ENCODE data around the gene ZNF275.

The ZNF275 gene

GRCh38 chrX:153366878-153367538, 33.1 kb downstream of the ZNF275 start:
- DNase-seq (ENCODE audit: low read depth), result no peak
- no peak for TF ChIP-seq CTCF (IDR thresholded peaks at IDR 0.05; ENCODE audit: control insufficient read depth, insufficient read depth, low read depth, low read length, missing control alignments)
- H3K4me3 ChIP-seq (ENCODE audit: control insufficient read depth, low read depth, low read length), result no peak overlapping the region

GRCh38 chrX:153370293-153371055, 36.5 kb downstream of the ZNF275 start:
- no peak for TF ChIP-seq CTCF (IDR thresholded peaks at IDR 0.05; ENCODE audit: control insufficient read depth, insufficient read depth, low read depth, low read length, missing control alignments)
- no peak overlapping the region for H3K4me3 ChIP-seq (ENCODE audit: control insufficient read depth, low read depth, low read length)
- no peak for DNase-seq (ENCODE audit: low read depth)

- no peak for DNase-seq (ENCODE audit: low read depth)
- TF ChIP-seq CTCF (IDR thresholded peaks at IDR 0.05; ENCODE audit: control insufficient read depth, insufficient read depth, low read depth, low read length, missing control alignments), result no peak
- no peak overlapping the region for H3K4me3 ChIP-seq (ENCODE audit: control insufficient read depth, low read depth, low read length)
Observed at GRCh38 chrX:153371256-153371655, 37.3 kb downstream of the ZNF275 start.

- no peak overlapping the region for H3K4me3 ChIP-seq (ENCODE audit: control insufficient read depth, low read depth, low read length)
- TF ChIP-seq CTCF (IDR thresholded peaks at IDR 0.05; ENCODE audit: control insufficient read depth, insufficient read depth, low read depth, low read length, missing control alignments), result no peak
- DNase-seq (ENCODE audit: low read depth), result no peak
Observed at GRCh38 chrX:153372949-153373348, 39.0 kb downstream of the ZNF275 start.

GRCh38 chrX:153374426-153374825, 40.5 kb downstream of the ZNF275 start:
- no peak for DNase-seq (ENCODE audit: low read depth)
- no peak overlapping the region for H3K4me3 ChIP-seq (ENCODE audit: control insufficient read depth, low read depth, low read length)
- no peak for TF ChIP-seq CTCF (IDR thresholded peaks at IDR 0.05; ENCODE audit: control insufficient read depth, insufficient read depth, low read depth, low read length, missing control alignments)

- TF ChIP-seq CTCF (IDR thresholded peaks at IDR 0.05; ENCODE audit: control insufficient read depth, insufficient read depth, low read depth, low read length, missing control alignments), result no peak
Observed at GRCh38 chrX:153375571-153375970, 41.6 kb downstream of the ZNF275 start.

More at GRCh38 chrX:153375571-153375970, 41.6 kb downstream of the ZNF275 start:
- no peak for DNase-seq (ENCODE audit: low read depth)
- no peak overlapping the region for H3K4me3 ChIP-seq (ENCODE audit: control insufficient read depth, low read depth, low read length)
